Mucosa of descending colon (tissue), 3 donors: Measurements from ENCODE around the gene PDILT. TPM values are rescaled to one million over a fixed set of nuclear protein-coding genes. Genes with fewer than 3 reads are reported as not detected.
"Not testable (repeated sequence)": the region's sequence is repeated elsewhere in the genome, so short reads cannot be mapped to it uniquely, and the experiment has no call there.

ENCODE experiments used
- ATAC-seq: fragments of 200-7000 bp; cut with Tn5 transposase; one replicate; pipeline ENCODE4 v1.9.1; 2020; ENCODE audit warnings: mild to moderate bottlenecking, moderate library complexity
- DNase-seq, 3 donors: peaks; one replicate each; pipeline ENCODE4 v3.0.0-alpha.2; 2020
- H3K36me3 ChIP-seq: fragments of 200-600 bp; one replicate; pipeline ENCODE4 v1.8.0; 2021; ENCODE audit warnings: low read depth, mild to moderate bottlenecking
- H3K4me1 ChIP-seq: fragments of 200-600 bp; one replicate; pipeline ENCODE4 v1.8.0; 2021; ENCODE audit warnings: low read depth, mild to moderate bottlenecking
- H3K4me3 ChIP-seq: fragments of 200-600 bp; one replicate; pipeline ENCODE4 v1.8.0; 2021; ENCODE audit warnings: mild to moderate bottlenecking
- H3K9me3 ChIP-seq: fragments of 200-600 bp; one replicate; pipeline ENCODE4 v1.8.0; 2021; ENCODE audit warnings: mild to moderate bottlenecking
- CTCF ChIP-seq: fragments of 200-600 bp; IDR thresholded peaks from one replicate; pipeline ENCODE4 v1.8.0; 2022; ENCODE audit warnings: antibody characterized with exemption, mild to moderate bottlenecking
- intact Hi-C, 2 donors: fragments of 100-400 bp; cut with DNase I in 1 of 2; cut with micrococcal nuclease in 1 of 2; formaldehyde crosslinking; loops; one replicate each; pipeline versions ENCODE4 v1.11.0 to v1.11.1; 2022; cut with DNase I, micrococcal nuclease
- total RNA-seq, 3 donors: library from RNA; stranded (reverse); fragmentation: NEBNext Ultra II Directional in 2 of 3; extraction: Animal tissue kit (Norgen Biotek cat#: 25700) in 2 of 3; gene quantifications; one replicate each; pipeline versions ENCODE4 v1.2.1 to v1.2.4, GENCODE V29; 2021 to 2023
- donor health status: DM: no; HTN: no; CAD: no; lungs with moderate emphysema.
- donor health status: DM: no; HTN: no; CAD: no.
- donor health status: DM: no; HTN: yes; CAD: no.

PDILT gene
- total RNA-seq, 3 donors from 2014 or later = not detected

GRCh38 chr16:20325005-20325404, 79.5 kb downstream of the PDILT start:
- Histone ChIP-seq H3K36me3 (no peaks in the 10 kb centered on the region), H3K9me3 (no peaks in the 10 kb centered on the region), H3K4me1 (no peaks in the 10 kb centered on the region), H3K4me3 (no peak overlapping the region)
- no peak for TF ChIP-seq CTCF
- intact Hi-C loops = no loop called here
- ATAC-seq (no peak), DNase-seq (no peak)

- no peaks in the 10 kb centered on the region for H3K9me3 ChIP-seq
- no peak for ATAC-seq
- intact Hi-C loops = no loop called here
Measured at GRCh38 chr16:20323591-20324117, 80.9 kb downstream of the PDILT start.

GRCh38 chr16:20322696-20323095, 81.8 kb downstream of the PDILT start:
- Histone ChIP-seq H3K4me3 (no peak overlapping the region), H3K4me1 (no peaks in the 10 kb centered on the region), H3K9me3 (no peaks in the 10 kb centered on the region), H3K36me3 (no peaks in the 10 kb centered on the region)
- no peak for TF ChIP-seq CTCF
- ATAC-seq = no peak
- intact Hi-C loops = no loop called here
- DNase-seq = no peak

More at GRCh38 chr16:20323591-20324117, 80.9 kb downstream of the PDILT start:
- no peak for DNase-seq
- TF ChIP-seq CTCF = no peak
- H3K36me3 ChIP-seq = no peaks in the 10 kb centered on the region
- no peak overlapping the region for H3K4me3 ChIP-seq
- H3K4me1 ChIP-seq = no peaks in the 10 kb centered on the region

GRCh38 chr16:20321671-20322070, 82.9 kb downstream of the PDILT start:
- no peak for DNase-seq
- intact Hi-C loops = no loop called here
- Histone ChIP-seq H3K9me3 (no peaks in the 10 kb centered on the region), H3K36me3 (no peaks in the 10 kb centered on the region), H3K4me3 (no peak overlapping the region), H3K4me1 (no peaks in the 10 kb centered on the region)
- no peak for TF ChIP-seq CTCF
- ATAC-seq = no peak

- H3K36me3 ChIP-seq, H3K4me1 ChIP-seq, H3K4me3 ChIP-seq, DNase-seq, ATAC-seq, H3K9me3 ChIP-seq, intact Hi-C loops: not testable (repeated sequence)
Measured at GRCh38 chr16:20321051-20321450, 83.5 kb downstream of the PDILT start.

GRCh38 chr16:20320592-20320991, 83.9 kb downstream of the PDILT start:
- Histone ChIP-seq H3K4me3 (no peak overlapping the region), H3K9me3 (no peaks in the 10 kb centered on the region), H3K4me1 (no peaks in the 10 kb centered on the region), H3K36me3 (no peaks in the 10 kb centered on the region)
- no peak for DNase-seq
- ATAC-seq = no peak
- no peak for TF ChIP-seq CTCF
- intact Hi-C loops = no loop called here
